ENCODE results near the gene ZNF497. TPM values are rescaled to one million over a fixed set of nuclear protein-coding genes. Genes with fewer than 3 reads are reported as not detected.

Gene ZNF497
- 0.85 to 1.9 TPM (median 1.6 TPM) in 5 replicates for total RNA-seq (2022; extraction: Qiagen RNA extraction; ENCODE audit: low read depth)

DNA sequence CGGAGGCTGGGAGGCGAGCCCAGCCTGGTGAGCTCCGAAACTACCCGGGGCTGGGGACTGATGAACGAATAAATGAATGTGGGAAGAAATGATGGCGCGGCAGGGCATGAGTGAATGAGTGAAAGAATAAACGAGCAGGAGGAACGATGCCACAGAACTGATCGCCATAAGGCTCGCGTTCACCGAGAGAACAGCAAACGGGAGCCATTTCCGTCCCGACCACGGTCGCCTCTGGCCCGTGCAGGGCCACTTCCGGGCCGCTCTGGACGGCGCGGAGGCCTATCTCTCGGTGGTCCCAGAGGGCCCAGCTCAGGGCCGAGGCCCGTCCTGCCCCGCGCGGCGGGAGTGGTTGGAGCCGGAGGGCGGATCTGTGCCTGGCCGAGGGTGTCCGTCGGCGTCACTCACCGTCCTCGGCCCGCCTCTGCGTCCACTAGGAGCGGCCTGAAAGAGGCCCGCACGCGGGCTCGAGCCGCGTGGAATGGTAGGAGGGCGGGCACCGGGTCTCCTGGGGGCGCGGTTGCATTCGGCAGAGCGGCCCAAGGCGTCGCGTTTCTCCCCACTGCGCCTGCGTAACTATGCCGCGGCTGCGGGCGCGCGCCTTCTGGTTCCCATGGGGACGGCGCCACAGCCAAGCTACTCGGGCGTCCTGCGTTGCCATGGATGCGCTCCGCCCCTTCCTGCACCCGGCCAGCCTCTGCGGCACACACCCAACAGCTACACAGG is at the start of gene ZNF497:
Gene ZNF497, minus strand, starts transcription at position 480 of the 723 bp plus-strand sequence. CDS start 5,116 bp downstream, outside the sequence.

DNA sequence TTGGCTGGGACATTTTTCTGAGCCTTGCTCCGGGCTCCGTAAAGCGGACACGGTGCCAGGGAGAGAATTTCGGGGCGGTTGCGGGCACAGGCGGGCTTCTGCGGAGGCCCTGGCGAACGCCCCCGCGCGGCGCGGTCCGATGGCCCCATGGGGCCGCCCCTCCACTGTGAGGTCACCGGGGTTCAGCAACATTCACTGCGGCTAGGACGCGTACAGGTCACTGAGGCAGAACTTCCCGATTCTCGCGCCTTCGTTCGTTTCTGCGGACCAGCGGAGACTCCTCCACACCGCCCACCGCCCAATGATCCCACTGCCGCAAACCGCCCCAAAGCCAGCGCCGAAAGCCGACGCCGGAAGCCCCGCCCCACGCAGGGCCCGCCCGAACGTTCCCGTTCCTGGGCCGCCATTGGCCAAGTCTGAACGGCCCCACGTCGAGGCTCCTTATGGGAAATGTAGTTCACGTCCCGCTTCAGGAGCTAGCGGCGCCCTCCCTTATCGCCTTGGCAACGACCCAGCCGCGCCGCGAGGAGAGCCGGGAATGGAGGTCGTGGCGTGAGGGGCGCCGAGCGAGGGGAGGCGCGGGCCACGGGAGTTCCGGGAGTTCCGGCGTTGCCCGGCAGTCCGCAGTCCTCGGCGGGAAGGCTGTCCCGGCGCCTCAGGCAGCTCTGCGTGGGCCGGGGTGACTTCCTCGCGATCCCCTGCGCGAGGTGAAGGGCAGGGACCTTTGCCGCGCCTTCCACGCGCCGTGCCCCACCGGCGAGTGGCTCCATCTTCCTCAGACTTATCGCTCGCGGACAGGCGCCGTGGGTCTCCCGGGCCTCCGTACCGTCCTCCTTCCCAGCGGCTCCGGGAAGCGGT is 45.8 kb upstream of the ZNF497 start, which contains the start of gene ZNF584:
Gene ZNF584, plus strand, starts transcription at position 498 of the 858 bp plus-strand sequence. CDS start 499 bp downstream, outside the sequence.

GRCh38 chr19:58395220-58395978 is 32.8 kb upstream of the ZNF497 start, which contains the start of gene RNF225:
Gene RNF225 (plus strand): TSS chr19:58395656. CDS start chr19:58396090, 434 bp downstream.

GRCh38 chr19:58386576-58387337 is 24.2 kb upstream of the ZNF497 start, which contains the start of gene RPS5:
Gene RPS5 (plus strand): TSS chr19:58387269. CDS start chr19:58388138, 869 bp downstream.

GRCh38 chr19:58380662-58381459 is 18.3 kb upstream of the ZNF497 start, which contains the start of gene ZNF837:
Gene ZNF837 (minus strand): TSS chr19:58381030. CDS start chr19:58369332, 11,698 bp downstream.

GRCh38 chr19:58352760-58353671 is 9.5 kb downstream of the ZNF497 start, which contains the start of gene A1BG:
Gene A1BG (minus strand): TSS chr19:58353492. CDS start chr19:58353437, 55 bp downstream.

GRCh38 chr19:58326914-58327726 is 35.4 kb downstream of the ZNF497 start, which contains the start of gene ZSCAN22:
Gene ZSCAN22 (plus strand): TSS chr19:58326994. CDS start chr19:58334803, 7,809 bp downstream.

GRCh38 chr19:58305065-58305931 is 57.3 kb downstream of the ZNF497 start, which contains the start of gene ERVK3-1:
Gene ERVK3-1 (plus strand): TSS chr19:58305377. CDS start chr19:58312169, 6,792 bp downstream.

Other genes with a start within 250 kb of the ZNF497 start
- 2.6 to 3.4 TPM (median 3.1 TPM) in 5 replicates for gene ZNF329, start 212.0 kb downstream of the ZNF497 start, total RNA-seq (2022; extraction: Qiagen RNA extraction; ENCODE audit: low read depth)
- 12.9 to 16.3 TPM (median 14.3 TPM) in 5 replicates for gene ZNF274, start 179.7 kb downstream of the ZNF497 start, total RNA-seq (2022; extraction: Qiagen RNA extraction; ENCODE audit: low read depth)
- gene ZNF544, start 133.8 kb downstream of the ZNF497 start, total RNA-seq (2022; extraction: Qiagen RNA extraction; ENCODE audit: low read depth), result 15.3 to 20.5 TPM (median 18.0 TPM) in 5 replicates
- 1.1 to 1.6 TPM (median 1.1 TPM) in 5 replicates for gene ZNF8, start 83.8 kb downstream of the ZNF497 start, total RNA-seq (2022; extraction: Qiagen RNA extraction; ENCODE audit: low read depth)
- gene ERVK3-1, start 57.4 kb downstream of the ZNF497 start, total RNA-seq (2022; extraction: Qiagen RNA extraction; ENCODE audit: low read depth), result 94.6 to 118 TPM (median 98.3 TPM) in 5 replicates
- gene ZSCAN22, start 35.8 kb downstream of the ZNF497 start, total RNA-seq (2022; extraction: Qiagen RNA extraction; ENCODE audit: low read depth), result 2.4 to 3.2 TPM (median 2.8 TPM) in 5 replicates
- gene A1BG, start 9.3 kb downstream of the ZNF497 start, total RNA-seq (2022; extraction: Qiagen RNA extraction; ENCODE audit: low read depth), result 8.0 to 14.5 TPM (median 12.0 TPM) in 5 replicates
- 0.99 to 1.7 TPM (median 1.5 TPM) in 5 replicates for gene ZNF837, start 18.3 kb upstream of the ZNF497 start, total RNA-seq (2022; extraction: Qiagen RNA extraction; ENCODE audit: low read depth)
- gene RPS5, start 24.5 kb upstream of the ZNF497 start, total RNA-seq (2022; extraction: Qiagen RNA extraction; ENCODE audit: low read depth), result 2,117 to 2,734 TPM (median 2,532 TPM) in 5 replicates
- 0.14 to 0.17 TPM (median 0.15 TPM) in 4 of 5 replicates, not detected in the other for gene RNF225, start 32.9 kb upstream of the ZNF497 start, total RNA-seq (2022; extraction: Qiagen RNA extraction; ENCODE audit: low read depth)
- gene ZNF584, start 45.9 kb upstream of the ZNF497 start, total RNA-seq (2022; extraction: Qiagen RNA extraction; ENCODE audit: low read depth), result 16.6 to 19.0 TPM (median 18.6 TPM) in 5 replicates
- 0.08 to 0.10 TPM (median 0.09 TPM) in 3 of 5 replicates, not detected in the others for gene ZNF132, start 77.4 kb upstream of the ZNF497 start, total RNA-seq (2022; extraction: Qiagen RNA extraction; ENCODE audit: low read depth)
- gene ZNF324B, start 88.9 kb upstream of the ZNF497 start, total RNA-seq (2022; extraction: Qiagen RNA extraction; ENCODE audit: low read depth), result 6.9 to 7.8 TPM (median 7.1 TPM) in 5 replicates
- gene ZNF324, start 104.3 kb upstream of the ZNF497 start, total RNA-seq (2022; extraction: Qiagen RNA extraction; ENCODE audit: low read depth), result 7.7 to 10.2 TPM (median 9.6 TPM) in 5 replicates
- 12.2 to 14.5 TPM (median 13.4 TPM) in 5 replicates for gene ZNF446, start 113.6 kb upstream of the ZNF497 start, total RNA-seq (2022; extraction: Qiagen RNA extraction; ENCODE audit: low read depth)
- 23.2 to 33.8 TPM (median 30.2 TPM) in 5 replicates for gene SLC27A5, start 149.2 kb upstream of the ZNF497 start, total RNA-seq (2022; extraction: Qiagen RNA extraction; ENCODE audit: low read depth)
- gene ZBTB45, start 157.1 kb upstream of the ZNF497 start, total RNA-seq (2022; extraction: Qiagen RNA extraction; ENCODE audit: low read depth), result 14.2 to 19.3 TPM (median 18.6 TPM) in 5 replicates
- 647 to 874 TPM (median 726 TPM) in 5 replicates for gene TRIM28, start 181.3 kb upstream of the ZNF497 start, total RNA-seq (2022; extraction: Qiagen RNA extraction; ENCODE audit: low read depth)
- 182 to 209 TPM (median 197 TPM) in 5 replicates for gene CHMP2A, start 192.4 kb upstream of the ZNF497 start, total RNA-seq (2022; extraction: Qiagen RNA extraction; ENCODE audit: low read depth)
- 129 to 162 TPM (median 147 TPM) in 5 replicates for gene UBE2M, start 195.9 kb upstream of the ZNF497 start, total RNA-seq (2022; extraction: Qiagen RNA extraction; ENCODE audit: low read depth)
- gene MZF1, start 210.6 kb upstream of the ZNF497 start, total RNA-seq (2022; extraction: Qiagen RNA extraction; ENCODE audit: low read depth), result 11.7 to 19.5 TPM (median 15.9 TPM) in 5 replicates